ENCODE measurements around the gene XRN2. TPM values are rescaled to one million over a fixed set of nuclear protein-coding genes. Genes with fewer than 3 reads are reported as not detected.
A peak's percentile ranks its signal among the peaks of the same experiment; 100 is the strongest.

The XRN2 gene
- polyA plus RNA-seq, 2 of the 4 experiments (the other 2 are of a cell fraction): 125 to 192 TPM

DNA sequence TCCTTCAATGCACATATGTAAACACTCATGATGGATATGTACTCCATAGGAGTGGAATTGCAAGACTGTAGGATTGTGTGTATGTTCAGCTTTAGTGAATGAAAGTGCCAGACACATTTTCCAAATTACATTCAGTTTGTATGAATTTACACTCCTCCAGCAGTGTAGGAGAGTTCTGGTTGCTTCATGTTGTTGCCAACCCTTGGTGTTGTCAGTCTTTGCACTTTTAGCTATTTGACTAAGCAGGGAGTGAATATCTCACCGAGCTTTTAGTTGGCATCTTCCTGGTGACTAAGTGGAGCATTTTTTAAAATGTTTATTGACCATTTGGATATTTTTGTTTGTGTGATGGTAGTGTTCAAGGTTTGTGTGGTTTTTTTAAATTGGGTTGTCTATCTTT lies 70.3 kb downstream of the XRN2 start:
- H3K4me2 ChIP-seq: no peak overlapping the region
- peaks cover 16% of the 10 kb centered on the region; the same call in 2 of the 3 replicates for H3K4me1 ChIP-seq
- ChIA-PET CTCF (no interaction called here), POLR2A (no interaction called here)
- no peak for FAIRE-seq
- peak in 1 of 2 experiments; percentile 56; a peak in 4 of 6 replicates for ATAC-seq
- DNase-seq (ENCODE audit: low read depth in 1 of 2, low spot score in 1 of 2): no peak
- no peaks in the 10 kb centered on the region for H3K9me3 ChIP-seq
- WGBS (ENCODE audit: missing lambda C conversion rate): 10% methylated on average over 1 of the region's 1 CpG
- H3K27ac ChIP-seq: no peak overlapping the region
- no peak overlapping the region for H3K4me3 ChIP-seq
- no peak for TF ChIP-seq HMGXB4 (CRISPR knock-in tag; IDR thresholded peaks at IDR 0.05; ENCODE audit: borderline replicate concordance)
- no peak for TF ChIP-seq RNF2 (IDR thresholded peaks at IDR 0.05; ENCODE audit: borderline replicate concordance, low read depth)
- no peak for TF ChIP-seq HOXB13 (CRISPR knock-in tag; IDR thresholded peaks at IDR 0.05; ENCODE audit: low read depth)
- TF ChIP-seq MYC (IDR thresholded peaks at IDR 0.05; ENCODE audit: borderline replicate concordance, low read length): no peak
- TF ChIP-seq ESRRA (IDR thresholded peaks at IDR 0.05; ENCODE audit: borderline replicate concordance, low read length): no peak
- no peak for TF ChIP-seq MAZ (IDR thresholded peaks at IDR 0.05; ENCODE audit: borderline replicate concordance, low read depth, low read length)
- no peak for TF ChIP-seq RFX5 (IDR thresholded peaks at IDR 0.05)
- TF ChIP-seq, protein P1, sequence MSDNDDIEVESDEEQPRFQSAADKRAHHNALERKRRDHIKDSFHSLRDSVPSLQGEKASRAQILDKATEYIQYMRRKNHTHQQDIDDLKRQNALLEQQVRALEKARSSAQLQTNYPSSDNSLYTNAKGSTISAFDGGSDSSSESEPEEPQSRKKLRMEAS (IDR thresholded peaks at IDR 0.05): no peak
- TF ChIP-seq E2F6 (IDR thresholded peaks at IDR 0.05; ENCODE audit: borderline replicate concordance, low read depth): no peak
- TF ChIP-seq CBX8 (IDR thresholded peaks at IDR 0.05): no peak
- no peak for TF ChIP-seq CHD4 (IDR thresholded peaks at IDR 0.05; ENCODE audit: borderline replicate concordance)
- TF ChIP-seq, protein P2, sequence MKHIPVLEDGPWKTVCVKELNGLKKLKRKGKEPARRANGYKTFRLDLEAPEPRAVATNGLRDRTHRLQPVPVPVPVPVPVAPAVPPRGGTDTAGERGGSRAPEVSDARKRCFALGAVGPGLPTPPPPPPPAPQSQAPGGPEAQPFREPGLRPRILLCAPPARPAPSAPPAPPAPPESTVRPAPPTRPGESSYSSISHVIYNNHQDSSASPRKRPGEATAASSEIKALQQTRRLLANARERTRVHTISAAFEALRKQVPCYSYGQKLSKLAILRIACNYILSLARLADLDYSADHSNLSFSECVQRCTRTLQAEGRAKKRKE (CRISPR knock-in tag; IDR thresholded peaks at IDR 0.05; ENCODE audit: low read depth): no peak
- no peak for TF ChIP-seq MAFK (IDR thresholded peaks at IDR 0.05; ENCODE audit: partially characterized antibody)
- no peak for TF ChIP-seq TFCP2L1 (CRISPR knock-in tag; IDR thresholded peaks at IDR 0.05)
- TF ChIP-seq TP53 (CRISPR knock-in tag; IDR thresholded peaks at IDR 0.05): no peak
- no peak for TF ChIP-seq CTCF (IDR thresholded peaks at IDR 0.05)
- TF ChIP-seq RAD21 (conservative IDR thresholded peaks at IDR 0.05 in 1 of 2, IDR thresholded peaks at IDR 0.05 in 1 of 2): no peak
- TF ChIP-seq SMC3 (IDR thresholded peaks at IDR 0.05): no peak
- no peak for TF ChIP-seq NR3C1 (IDR thresholded peaks at IDR 0.05)
- no peak for TF ChIP-seq EHF (CRISPR knock-in tag; IDR thresholded peaks at IDR 0.05)

DNA sequence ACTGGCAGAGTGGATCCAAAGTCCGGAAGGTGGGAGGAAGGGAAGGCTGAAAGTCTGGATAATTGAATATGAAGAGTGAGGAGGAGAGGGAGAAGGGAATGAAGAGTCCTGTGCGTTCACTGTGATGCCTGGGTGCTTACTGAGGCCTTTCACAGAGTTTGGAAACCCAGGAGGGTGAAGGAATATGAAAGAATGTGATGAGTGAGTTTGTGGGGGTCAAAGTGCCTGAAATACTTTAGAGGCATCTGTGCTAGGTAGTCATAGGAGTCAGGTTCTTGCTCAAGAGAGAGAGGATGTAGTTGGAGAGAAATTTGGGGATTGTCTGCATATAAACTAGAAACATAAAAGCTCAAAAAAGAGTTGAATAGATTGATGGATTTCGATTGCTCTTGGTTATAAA lies 73.5 kb downstream of the XRN2 start:
- POLR2A ChIA-PET: no interaction called here

More for the DNA sequence above, 73.5 kb downstream of the XRN2 start:
- H3K27ac ChIP-seq: no peak overlapping the region
- no peaks in the 10 kb centered on the region for H3K9me3 ChIP-seq
- no peak for FAIRE-seq
- peaks cover 16% of the 10 kb centered on the region; the same call in 2 of the 3 replicates for H3K4me1 ChIP-seq
- no peak overlapping the region for H3K4me3 ChIP-seq
- ATAC-seq: no peak
- H3K4me2 ChIP-seq: no peak overlapping the region
- 81% methylated on average over 3 of the region's 3 CpGs for WGBS (ENCODE audit: missing lambda C conversion rate)
- CTCF ChIA-PET: interaction anchor here (0.7 to 1.6 kb wide), 2 partner anchors 51 to 128 kb away, joined by 3 read pairs; no protein-coding TSS in a partner anchor
- no peak for DNase-seq (ENCODE audit: low read depth in 1 of 2, low spot score in 1 of 2)
- TF ChIP-seq FOSB (CRISPR knock-in tag; IDR thresholded peaks at IDR 0.05) (no peak), HOXB13 (CRISPR knock-in tag; IDR thresholded peaks at IDR 0.05; ENCODE audit: low read depth) (no peak)
- TF ChIP-seq, protein P3, sequence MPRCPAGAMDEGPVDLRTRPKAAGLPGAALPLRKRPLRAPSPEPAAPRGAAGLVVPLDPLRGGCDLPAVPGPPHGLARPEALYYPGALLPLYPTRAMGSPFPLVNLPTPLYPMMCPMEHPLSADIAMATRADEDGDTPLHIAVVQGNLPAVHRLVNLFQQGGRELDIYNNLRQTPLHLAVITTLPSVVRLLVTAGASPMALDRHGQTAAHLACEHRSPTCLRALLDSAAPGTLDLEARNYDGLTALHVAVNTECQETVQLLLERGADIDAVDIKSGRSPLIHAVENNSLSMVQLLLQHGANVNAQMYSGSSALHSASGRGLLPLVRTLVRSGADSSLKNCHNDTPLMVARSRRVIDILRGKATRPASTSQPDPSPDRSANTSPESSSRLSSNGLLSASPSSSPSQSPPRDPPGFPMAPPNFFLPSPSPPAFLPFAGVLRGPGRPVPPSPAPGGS (IDR thresholded peaks at IDR 0.05): no peak

Measured in A549 (cell line).